Activated naive CD4-positive, alpha-beta T cell treated with anti-CD3 and anti-CD28 coated beads, Interleukin-2, amount 50 U/mL, for 72 hours (primary cell): Measurements from ENCODE around the gene HSPB3. TPM values are rescaled to one million over a fixed set of nuclear protein-coding genes. Genes with fewer than 3 reads are reported as not detected.
"Not testable (repeated sequence)": the region's sequence is repeated elsewhere in the genome, so short reads cannot be mapped to it uniquely, and the experiment has no call there.

Experiments
- ATAC-seq, 2 donors: fragments of 150-1000 bp; cut with Tn5 transposase; 2 replicates each; pipeline ENCODE4 v1.10.0; 2021; ENCODE audit warnings: mild to moderate bottlenecking in 2 of 2, moderate library complexity in 2 of 2
- DNase-seq, 2 donors: peaks; one replicate each; pipeline ENCODE4 v3.0.0; 2021 to 2022; ENCODE audit warnings: low spot score in 2 of 2
- H3K27ac Mint-ChIP-seq, 2 donors: one replicate each; pipeline ENCODE4 v1.8.0; 2022; ENCODE audit warnings: mild to moderate bottlenecking in 2 of 2, mixed read lengths in 2 of 2
- H3K36me3 Mint-ChIP-seq, 2 donors: one replicate each; pipeline ENCODE4 v1.8.0; 2022; ENCODE audit warnings: mixed read lengths in 2 of 2
- H3K9me3 Mint-ChIP-seq, 2 donors: one replicate each; pipeline ENCODE4 v1.8.0; 2022; ENCODE audit warnings: mixed read lengths in 2 of 2
- total RNA-seq, 2 donors: library from RNA; stranded (reverse); gene quantifications; one replicate each; pipeline ENCODE4 v1.2.3, GENCODE V29; 2022

HSPB3 gene
- total RNA-seq, 2 donors from 2014 or later, result not detected

DNA sequence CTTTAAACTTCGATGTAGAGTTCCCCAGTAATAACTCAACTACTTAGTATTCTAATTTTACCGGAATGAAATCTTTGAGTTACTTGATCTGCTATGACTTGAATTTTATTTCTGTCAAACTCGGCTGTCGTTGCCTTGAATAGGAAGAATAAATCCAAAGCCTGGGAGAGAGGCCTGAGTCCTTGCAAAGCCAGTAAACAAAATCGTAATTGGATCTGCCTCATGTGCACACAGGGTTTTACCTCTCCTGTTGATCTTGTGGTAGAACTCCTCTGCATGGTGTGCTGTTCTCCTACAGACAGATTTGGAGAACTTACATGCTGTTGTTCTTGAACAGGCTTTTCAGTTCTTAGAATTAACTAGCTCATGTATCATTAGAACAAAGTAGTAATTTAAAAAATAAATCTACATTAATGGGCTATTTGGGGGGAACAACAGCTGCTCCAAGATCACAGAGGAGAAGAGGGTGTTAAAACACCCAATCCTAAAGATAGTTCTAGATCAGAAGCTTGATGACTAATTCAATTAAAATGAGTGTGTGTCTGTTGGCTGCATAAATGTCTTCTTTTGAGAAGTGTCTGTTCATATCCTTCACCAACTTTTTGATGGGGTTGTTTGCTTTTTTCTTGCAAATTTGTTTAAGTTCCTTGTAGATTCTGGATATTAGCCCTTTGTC lies 28.9 kb downstream of the HSPB3 start:
- Mint-ChIP-seq H3K9me3 (peaks cover 0 to 3% of the 10 kb centered on the region in 2 donors), H3K36me3 (no peaks in the 10 kb centered on the region), H3K27ac (no peak overlapping the region)
- ATAC-seq (no peak), DNase-seq (no peak)

DNA sequence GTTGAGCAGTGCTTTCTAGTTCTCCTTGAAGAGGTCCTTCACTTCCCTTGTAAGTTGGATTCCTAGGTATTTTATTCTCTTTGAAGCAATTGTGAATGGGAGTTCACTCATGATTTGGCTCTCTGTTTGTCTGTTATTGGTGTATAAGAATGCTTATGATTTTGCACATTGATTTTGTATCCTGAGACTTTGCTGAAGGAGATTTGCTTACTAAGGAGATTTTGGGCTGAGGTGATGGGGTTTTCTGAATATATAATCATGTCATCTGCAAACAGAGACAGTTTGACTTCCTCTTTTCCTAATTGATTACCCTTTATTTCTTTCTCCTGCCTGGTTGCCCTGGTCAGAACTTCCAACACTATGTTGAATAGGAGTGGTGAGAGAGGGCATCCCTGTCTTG lies 30.2 kb downstream of the HSPB3 start:
- not testable (repeated sequence) for ATAC-seq, H3K9me3 Mint-ChIP-seq, H3K36me3 Mint-ChIP-seq, DNase-seq, H3K27ac Mint-ChIP-seq

- not testable (repeated sequence) for DNase-seq, H3K9me3 Mint-ChIP-seq, H3K27ac Mint-ChIP-seq, ATAC-seq, H3K36me3 Mint-ChIP-seq
Measured at GRCh38 chr5:54489648-54489979, 34.1 kb downstream of the HSPB3 start.

DNA sequence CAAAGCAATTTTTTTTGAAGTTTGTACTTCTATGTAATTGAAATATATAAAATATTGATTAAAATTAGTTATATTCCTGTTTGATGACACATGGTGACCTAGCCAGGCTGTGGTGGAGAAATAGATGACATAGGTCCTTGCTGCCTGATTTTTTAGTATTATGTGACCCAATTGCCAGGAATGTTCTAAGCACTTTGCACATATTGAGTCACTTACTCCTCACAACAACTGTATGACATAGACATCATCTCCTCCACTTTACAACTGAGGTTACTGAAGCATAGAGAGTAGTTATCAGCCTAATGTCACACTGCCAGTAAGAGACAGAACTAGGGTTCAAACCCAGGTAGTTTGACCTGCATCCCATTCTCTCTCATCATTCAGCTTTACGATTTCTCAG lies 35.8 kb downstream of the HSPB3 start:
- DNase-seq (no peak), ATAC-seq (no peak)
- Mint-ChIP-seq H3K27ac (no peak overlapping the region), H3K9me3 (no peaks in the 10 kb centered on the region), H3K36me3 (no peaks in the 10 kb centered on the region)

DNA sequence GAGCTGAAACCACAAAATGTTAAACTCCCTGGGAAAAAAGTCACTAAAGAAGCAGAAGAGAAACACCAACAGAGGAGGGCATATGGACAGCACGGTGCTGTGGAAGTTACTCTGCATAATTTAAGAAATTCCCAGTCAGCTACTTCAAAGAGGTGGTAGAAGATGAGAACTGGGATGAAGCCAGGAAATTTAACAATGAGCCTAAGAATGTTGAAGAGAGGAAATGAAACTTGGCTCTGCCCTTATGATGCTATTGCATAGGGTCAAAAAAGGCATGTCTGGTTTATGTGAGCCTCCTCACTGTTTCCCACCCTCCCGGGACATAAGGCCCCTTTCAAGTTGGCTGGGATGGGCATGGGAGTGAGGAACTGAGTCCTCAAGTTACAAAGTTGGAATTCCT lies 36.7 kb downstream of the HSPB3 start:
- DNase-seq, result no peak
- ATAC-seq, result no peak
- no peak overlapping the region for H3K27ac Mint-ChIP-seq
- no peaks in the 10 kb centered on the region for H3K9me3 Mint-ChIP-seq
- no peaks in the 10 kb centered on the region for H3K36me3 Mint-ChIP-seq

DNA sequence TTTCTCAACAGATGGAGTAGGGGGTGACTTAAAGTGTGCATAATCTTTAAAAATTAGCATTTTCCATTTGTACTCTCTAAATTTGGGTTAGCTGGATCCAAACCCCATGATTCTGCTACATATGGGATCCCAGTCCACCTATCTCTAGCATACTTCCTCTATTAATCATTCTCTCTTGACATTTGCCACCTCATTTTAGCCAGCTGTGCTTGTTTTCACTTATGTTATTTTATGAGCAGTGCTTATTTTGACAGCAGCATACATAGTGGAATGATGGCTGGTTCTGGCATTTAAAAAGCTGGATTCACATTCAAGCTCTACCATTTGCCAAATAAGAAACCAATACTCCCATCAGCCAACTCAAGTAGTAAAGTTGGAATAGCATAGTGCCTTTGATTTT lies 39.5 kb downstream of the HSPB3 start:
- Mint-ChIP-seq H3K27ac (no peak overlapping the region), H3K36me3 (peaks cover 14 to 20% of the 10 kb centered on the region in 2 donors), H3K9me3 (peaks cover 6 to 9% of the 10 kb centered on the region in 2 donors)
- ATAC-seq (no peak), DNase-seq (no peak)

Other genes with a start within 250 kb of the HSPB3 start
- 10 to 100 TPM in 1 of 2 donors, 1 to 10 TPM in 1; 7.1 to 10.2 TPM for gene ARL15, start 145.1 kb upstream of the HSPB3 start, total RNA-seq
- 1 to 10 TPM; 3.8 to 4.6 TPM for gene SNX18, start 62.1 kb downstream of the HSPB3 start, total RNA-seq